HepG2 (cell line): ENCODE data around the gene TSGA10IP. TPM values are rescaled to one million over a fixed set of nuclear protein-coding genes. Genes with fewer than 3 reads are reported as not detected.

Experiments used
- CBX1 ChIP-seq: IDR thresholded peaks from one replicate; pipeline ENCODE4 v1.6.1; 2016; ENCODE audit warnings: antibody characterized with exemption, low read depth
- ERF ChIP-seq: IDR thresholded peaks from 2 replicates; pipeline ENCODE4 v1.6.1; 2018; ENCODE audit warnings: missing biosample characterization, missing genetic modification reagents
- NONO ChIP-seq, 2 experiments: fragments of 450-650 bp in 1 of 2; sonication (generic) in 1 of 2; formaldehyde crosslinking in 1 of 2; IDR thresholded peaks in 1 of 2; conservative IDR thresholded peaks in 1 of 2; 2 replicates each; pipeline versions ENCODE4 v1.6.1 to v1.8.0; 2017 to 2022; ENCODE audit warnings: mild to moderate bottlenecking in 1 of 2, missing genetic modification reagents in 1 of 2, moderate library complexity in 1 of 2
- PITX1 ChIP-seq: sonication (generic); formaldehyde crosslinking; IDR thresholded peaks from 2 replicates; pipeline ENCODE4 v1.5.1; 2020; ENCODE audit warnings: mild to moderate bottlenecking, missing genetic modification reagents
- PRPF4 ChIP-seq: fragments of 200-400 bp; formaldehyde crosslinking; IDR thresholded peaks from 2 replicates; pipeline ENCODE4 v1.6.1; 2016; ENCODE audit warnings: low read length, low read depth; ENCODE audit not compliant: poor library complexity, severe bottlenecking
- SOX5 ChIP-seq: IDR thresholded peaks from 2 replicates; pipeline ENCODE4 v1.6.1; 2016; ENCODE audit warnings: borderline replicate concordance
- SP5 ChIP-seq: IDR thresholded peaks from 2 replicates; pipeline ENCODE4 v1.6.1; 2016; ENCODE audit warnings: low read depth, borderline replicate concordance
- TSC22D2 ChIP-seq: sonication (generic); formaldehyde crosslinking; IDR thresholded peaks from 2 replicates; pipeline ENCODE4 v1.5.1; 2020; ENCODE audit warnings: missing genetic modification reagents, mild to moderate bottlenecking, borderline replicate concordance
- ZBTB3 ChIP-seq: sonication (generic); formaldehyde crosslinking; IDR thresholded peaks from 2 replicates; pipeline ENCODE4 v1.4.0; 2020; ENCODE audit warnings: low read depth, mild to moderate bottlenecking, moderate library complexity, missing genetic modification reagents, borderline replicate concordance
- ZFP37 ChIP-seq: sonication (generic); formaldehyde crosslinking; IDR thresholded peaks from 2 replicates; pipeline ENCODE4 v1.4.0; 2020; ENCODE audit warnings: missing genetic modification reagents, borderline replicate concordance
- ZNF256 ChIP-seq: sonication (generic); formaldehyde crosslinking; conservative IDR thresholded peaks from 2 replicates; pipeline ENCODE4 v1.4.0; 2020; ENCODE audit warnings: missing genetic modification reagents
- ZNF383 ChIP-seq: sonication (generic); formaldehyde crosslinking; IDR thresholded peaks from 2 replicates; pipeline ENCODE4 v1.4.0; 2020; ENCODE audit warnings: missing genetic modification reagents, mild to moderate bottlenecking, borderline replicate concordance
- ZNF788 ChIP-seq: sonication (generic); formaldehyde crosslinking; IDR thresholded peaks from 2 replicates; pipeline ENCODE4 v1.5.0; 2020; ENCODE audit warnings: mild to moderate bottlenecking, missing genetic modification reagents, borderline replicate concordance
- ZSCAN20 ChIP-seq: sonication (generic); formaldehyde crosslinking; IDR thresholded peaks from 2 replicates; pipeline ENCODE4 v1.4.0; 2020; ENCODE audit warnings: missing genetic modification reagents, mild to moderate bottlenecking, borderline replicate concordance
- polyA plus RNA-seq, 8 experiments: library from polyadenylated mRNA; depleted of rRNA in 3 of 8; stranded (reverse) in 7 of 8; unstranded in 1 of 8; fragments of >200 nt; fragmentation: Illumina TruSeq in 4 of 8; extraction: Trizol in 4 of 8; gene quantifications; 2 replicates each; pipeline versions ENCODE4 v1.2.1 to v1.2.3, GENCODE V29; 2011 to 2016; ENCODE audit warnings: low read depth in 4 of 8, missing spikeins in 1 of 8, mixed read lengths in 1 of 8; ENCODE audit not compliant: insufficient read depth in 1 of 8
- total RNA-seq, 5 experiments: library from RNA; depleted of rRNA; stranded (reverse); fragments of >200 nt; fragmentation: Illumina TruSeq; extraction: Trizol; gene quantifications; 2 replicates each; pipeline ENCODE4 v1.2.3, GENCODE V29; 2016; ENCODE audit warnings: low read depth in 1 of 5
- TF ChIP-seq, protein P1 (sequence below): IDR thresholded peaks from 2 replicates; pipeline ENCODE4 v1.4.0; 2020; ENCODE audit warnings: mild to moderate bottlenecking, missing genetic modification reagents
- TF ChIP-seq, protein P2 (sequence below): sonication (generic); formaldehyde crosslinking; conservative IDR thresholded peaks from 2 replicates; pipeline ENCODE4 v1.8.1; 2023; ENCODE audit warnings: missing genetic modification reagents
- TF ChIP-seq, protein P3 (sequence below): sonication (generic); formaldehyde crosslinking; IDR thresholded peaks from 2 replicates; pipeline ENCODE4 v1.8.0; 2022; ENCODE audit warnings: low read depth, missing genetic modification reagents
- TF ChIP-seq, protein P4 (sequence below): sonication (generic); formaldehyde crosslinking; IDR thresholded peaks from 2 replicates; pipeline ENCODE4 v1.5.1; 2020; ENCODE audit warnings: missing genetic modification reagents, mild to moderate bottlenecking, borderline replicate concordance
- TF ChIP-seq, protein P5 (sequence below): sonication (generic); formaldehyde crosslinking; IDR thresholded peaks from 2 replicates; pipeline ENCODE4 v1.8.1; 2023; ENCODE audit warnings: mild to moderate bottlenecking, missing genetic modification reagents

TSGA10IP gene
- total and polyA plus RNA-seq, 2 of the 13 experiments (the other 11 are each of a cell fraction or from before 2014, with no cell fraction given) = not detected

DNA sequence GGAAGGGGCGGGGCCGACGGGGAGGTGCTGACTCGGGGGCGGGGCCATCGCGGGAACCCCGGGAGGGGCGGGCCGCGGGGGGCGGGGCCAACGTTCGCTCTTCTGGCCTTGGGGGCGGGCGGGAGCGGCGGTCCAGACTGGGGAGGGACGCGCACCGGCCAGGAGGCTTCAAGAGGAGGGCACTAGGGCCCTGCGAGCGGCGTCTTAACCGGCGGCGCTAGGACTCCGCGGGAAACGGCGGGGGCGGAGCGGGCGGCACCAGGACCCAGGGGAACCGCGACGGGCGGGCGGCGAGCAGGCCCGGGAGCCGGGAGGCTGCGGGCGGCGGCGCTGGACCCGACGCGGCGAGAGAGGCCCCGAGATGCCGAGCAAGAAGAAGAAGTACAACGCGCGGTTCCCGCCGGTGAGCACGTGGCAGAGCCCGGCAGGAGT, 26.1 kb upstream of the TSGA10IP start, which contains the start of gene DRAP1 (continued):
- TF ChIP-seq PITX1 (CRISPR knock-in tag) = peak; percentile 83
- peak; percentile 57 for TF ChIP-seq SOX5 (CRISPR knock-in tag)
- peak; percentile 49; the same call in 1 of the 2 replicates for TF ChIP-seq ZBTB3 (CRISPR knock-in tag)
- peak; percentile 70; the same call in 1 of the 2 replicates for TF ChIP-seq ZFP37 (CRISPR knock-in tag)
- peak; percentile 72; the same call in 1 of the 2 replicates for TF ChIP-seq TSC22D2 (CRISPR knock-in tag)
- peak; percentile 73; the same call in 1 of the 2 replicates for TF ChIP-seq SP5 (CRISPR knock-in tag)
- TF ChIP-seq, protein P1, sequence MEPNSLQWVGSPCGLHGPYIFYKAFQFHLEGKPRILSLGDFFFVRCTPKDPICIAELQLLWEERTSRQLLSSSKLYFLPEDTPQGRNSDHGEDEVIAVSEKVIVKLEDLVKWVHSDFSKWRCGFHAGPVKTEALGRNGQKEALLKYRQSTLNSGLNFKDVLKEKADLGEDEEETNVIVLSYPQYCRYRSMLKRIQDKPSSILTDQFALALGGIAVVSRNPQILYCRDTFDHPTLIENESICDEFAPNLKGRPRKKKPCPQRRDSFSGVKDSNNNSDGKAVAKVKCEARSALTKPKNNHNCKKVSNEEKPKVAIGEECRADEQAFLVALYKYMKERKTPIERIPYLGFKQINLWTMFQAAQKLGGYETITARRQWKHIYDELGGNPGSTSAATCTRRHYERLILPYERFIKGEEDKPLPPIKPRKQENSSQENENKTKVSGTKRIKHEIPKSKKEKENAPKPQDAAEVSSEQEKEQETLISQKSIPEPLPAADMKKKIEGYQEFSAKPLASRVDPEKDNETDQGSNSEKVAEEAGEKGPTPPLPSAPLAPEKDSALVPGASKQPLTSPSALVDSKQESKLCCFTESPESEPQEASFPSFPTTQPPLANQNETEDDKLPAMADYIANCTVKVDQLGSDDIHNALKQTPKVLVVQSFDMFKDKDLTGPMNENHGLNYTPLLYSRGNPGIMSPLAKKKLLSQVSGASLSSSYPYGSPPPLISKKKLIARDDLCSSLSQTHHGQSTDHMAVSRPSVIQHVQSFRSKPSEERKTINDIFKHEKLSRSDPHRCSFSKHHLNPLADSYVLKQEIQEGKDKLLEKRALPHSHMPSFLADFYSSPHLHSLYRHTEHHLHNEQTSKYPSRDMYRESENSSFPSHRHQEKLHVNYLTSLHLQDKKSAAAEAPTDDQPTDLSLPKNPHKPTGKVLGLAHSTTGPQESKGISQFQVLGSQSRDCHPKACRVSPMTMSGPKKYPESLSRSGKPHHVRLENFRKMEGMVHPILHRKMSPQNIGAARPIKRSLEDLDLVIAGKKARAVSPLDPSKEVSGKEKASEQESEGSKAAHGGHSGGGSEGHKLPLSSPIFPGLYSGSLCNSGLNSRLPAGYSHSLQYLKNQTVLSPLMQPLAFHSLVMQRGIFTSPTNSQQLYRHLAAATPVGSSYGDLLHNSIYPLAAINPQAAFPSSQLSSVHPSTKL (CRISPR knock-in tag) = peak; percentile 46; the same call in 1 of the 2 replicates
- TF ChIP-seq, protein P2, sequence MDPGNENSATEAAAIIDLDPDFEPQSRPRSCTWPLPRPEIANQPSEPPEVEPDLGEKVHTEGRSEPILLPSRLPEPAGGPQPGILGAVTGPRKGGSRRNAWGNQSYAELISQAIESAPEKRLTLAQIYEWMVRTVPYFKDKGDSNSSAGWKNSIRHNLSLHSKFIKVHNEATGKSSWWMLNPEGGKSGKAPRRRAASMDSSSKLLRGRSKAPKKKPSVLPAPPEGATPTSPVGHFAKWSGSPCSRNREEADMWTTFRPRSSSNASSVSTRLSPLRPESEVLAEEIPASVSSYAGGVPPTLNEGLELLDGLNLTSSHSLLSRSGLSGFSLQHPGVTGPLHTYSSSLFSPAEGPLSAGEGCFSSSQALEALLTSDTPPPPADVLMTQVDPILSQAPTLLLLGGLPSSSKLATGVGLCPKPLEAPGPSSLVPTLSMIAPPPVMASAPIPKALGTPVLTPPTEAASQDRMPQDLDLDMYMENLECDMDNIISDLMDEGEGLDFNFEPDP (CRISPR knock-in tag) = 0 out of 2 replicates have a peak, but pooled peaks have one; percentile 7
- TF ChIP-seq ZNF788 (CRISPR knock-in tag) = peak; percentile 98
- TF ChIP-seq ERF (CRISPR knock-in tag) = peak; percentile 78
- TF ChIP-seq, protein P3, sequence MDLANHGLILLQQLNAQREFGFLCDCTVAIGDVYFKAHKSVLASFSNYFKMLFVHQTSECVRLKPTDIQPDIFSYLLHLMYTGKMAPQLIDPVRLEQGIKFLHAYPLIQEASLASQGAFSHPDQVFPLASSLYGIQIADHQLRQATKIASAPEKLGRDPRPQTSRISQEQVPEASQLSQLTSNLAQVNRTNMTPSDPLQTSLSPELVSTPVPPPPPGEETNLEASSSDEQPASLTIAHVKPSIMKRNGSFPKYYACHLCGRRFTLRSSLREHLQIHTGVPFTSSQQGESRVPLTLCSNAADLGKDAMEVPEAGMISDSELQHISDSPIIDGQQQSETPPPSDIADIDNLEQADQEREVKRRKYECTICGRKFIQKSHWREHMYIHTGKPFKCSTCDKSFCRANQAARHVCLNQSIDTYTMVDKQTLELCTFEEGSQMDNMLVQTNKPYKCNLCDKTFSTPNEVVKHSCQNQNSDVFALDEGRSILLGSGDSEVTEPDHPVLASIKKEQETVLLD (CRISPR knock-in tag) = peak; percentile 84
- 0 out of 2 replicates have a peak, but pooled peaks have one; percentile 16 for TF ChIP-seq ZNF383
- TF ChIP-seq ZSCAN20 (CRISPR knock-in tag) = peak; percentile 78; the same call in 1 of the 2 replicates
- no peak for TF ChIP-seq NONO (IDR thresholded peaks at IDR 0.05)
- TF ChIP-seq NONO (CRISPR knock-in tag; conservative IDR thresholded peaks at IDR 0.05) = peak; percentile 65
- TF ChIP-seq, protein P4, sequence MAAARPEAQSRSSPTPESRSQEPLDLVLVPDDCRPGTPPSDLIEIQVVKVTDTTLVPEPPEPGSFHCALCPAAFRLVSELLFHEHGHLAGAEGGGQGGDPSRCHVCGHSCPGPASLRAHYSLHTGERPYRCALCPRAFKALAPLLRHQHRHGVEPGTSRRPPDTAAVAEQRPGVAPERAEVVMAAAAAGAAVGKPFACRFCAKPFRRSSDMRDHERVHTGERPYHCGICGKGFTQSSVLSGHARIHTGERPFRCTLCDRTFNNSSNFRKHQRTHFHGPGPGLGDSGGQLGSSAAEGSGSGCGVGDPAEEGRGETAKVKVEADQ (CRISPR knock-in tag) = peak; percentile 77; the same call in 1 of the 2 replicates
- TF ChIP-seq PRPF4 = no peak
- TF ChIP-seq ZNF256 (CRISPR knock-in tag) = peak; percentile 32; the same call in 1 of the 2 replicates
- TF ChIP-seq CBX1 = peak; percentile 80
- TF ChIP-seq, protein P5, sequence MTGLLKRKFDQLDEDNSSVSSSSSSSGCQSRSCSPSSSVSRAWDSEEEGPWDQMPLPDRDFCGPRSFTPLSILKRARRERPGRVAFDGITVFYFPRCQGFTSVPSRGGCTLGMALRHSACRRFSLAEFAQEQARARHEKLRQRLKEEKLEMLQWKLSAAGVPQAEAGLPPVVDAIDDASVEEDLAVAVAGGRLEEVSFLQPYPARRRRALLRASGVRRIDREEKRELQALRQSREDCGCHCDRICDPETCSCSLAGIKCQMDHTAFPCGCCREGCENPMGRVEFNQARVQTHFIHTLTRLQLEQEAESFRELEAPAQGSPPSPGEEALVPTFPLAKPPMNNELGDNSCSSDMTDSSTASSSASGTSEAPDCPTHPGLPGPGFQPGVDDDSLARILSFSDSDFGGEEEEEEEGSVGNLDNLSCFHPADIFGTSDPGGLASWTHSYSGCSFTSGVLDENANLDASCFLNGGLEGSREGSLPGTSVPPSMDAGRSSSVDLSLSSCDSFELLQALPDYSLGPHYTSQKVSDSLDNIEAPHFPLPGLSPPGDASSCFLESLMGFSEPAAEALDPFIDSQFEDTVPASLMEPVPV (CRISPR knock-in tag) = peak; percentile 59
